ENCODE data around the gene RBM28. TPM values are rescaled to one million over a fixed set of nuclear protein-coding genes. Genes with fewer than 3 reads are reported as not detected.

Gene RBM28
- polyA plus RNA-seq, 2 of the 4 experiments (the other 2 are of a cell fraction) = 77.3 to 79.5 TPM

DNA sequence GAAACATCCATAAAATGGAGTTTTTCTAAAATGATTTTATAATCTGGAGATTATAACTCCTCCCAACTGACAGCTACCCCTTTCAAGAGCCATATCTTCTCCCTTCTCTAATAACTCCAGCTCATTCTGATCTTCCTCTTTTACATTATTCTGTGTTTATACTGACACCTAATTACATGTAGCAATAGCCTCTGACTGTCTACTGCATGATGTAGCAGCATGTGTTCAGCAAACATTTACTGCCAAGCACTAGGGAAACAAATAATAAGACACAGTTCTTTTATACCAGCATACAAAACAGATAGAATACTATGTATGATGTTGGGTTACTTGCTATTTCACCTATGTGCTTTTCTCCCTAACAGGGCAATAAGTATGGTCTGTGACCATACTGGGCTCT lies 20.7 kb downstream of the RBM28 start:
- H3K9me3 ChIP-seq = no peaks in the 10 kb centered on the region
- H3K4me3 ChIP-seq = no peak overlapping the region
- no peak for DNase-seq (ENCODE audit: low read depth in 1 of 2, low spot score in 1 of 2)
- H3K4me1 ChIP-seq = no peaks in the 10 kb centered on the region
- CTCF ChIA-PET = interaction anchor here (0.7 to 2.3 kb wide), 6 partner anchors 9 to 24 kb away, joined by 3 to 9 read pairs (median 5); no protein-coding TSS in a partner anchor
- FAIRE-seq = no peak
- no peak overlapping the region for H3K4me2 ChIP-seq
- TF ChIP-seq ESRRA (IDR thresholded peaks at IDR 0.05; ENCODE audit: borderline replicate concordance, low read length) (no peak), POLR2AphosphoS2 (conservative IDR thresholded peaks at IDR 0.05; ENCODE audit: low read length) (no peak), HOXA7 (CRISPR knock-in tag; IDR thresholded peaks at IDR 0.05) (no peak)
- TF ChIP-seq, protein P1, sequence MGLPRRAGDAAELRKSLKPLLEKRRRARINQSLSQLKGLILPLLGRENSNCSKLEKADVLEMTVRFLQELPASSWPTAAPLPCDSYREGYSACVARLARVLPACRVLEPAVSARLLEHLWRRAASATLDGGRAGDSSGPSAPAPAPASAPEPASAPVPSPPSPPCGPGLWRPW (IDR thresholded peaks at IDR 0.05) = no peak
- ATAC-seq = no peak
- POLR2A ChIA-PET = no interaction called here
- H3K27ac ChIP-seq = no peak overlapping the region

DNA sequence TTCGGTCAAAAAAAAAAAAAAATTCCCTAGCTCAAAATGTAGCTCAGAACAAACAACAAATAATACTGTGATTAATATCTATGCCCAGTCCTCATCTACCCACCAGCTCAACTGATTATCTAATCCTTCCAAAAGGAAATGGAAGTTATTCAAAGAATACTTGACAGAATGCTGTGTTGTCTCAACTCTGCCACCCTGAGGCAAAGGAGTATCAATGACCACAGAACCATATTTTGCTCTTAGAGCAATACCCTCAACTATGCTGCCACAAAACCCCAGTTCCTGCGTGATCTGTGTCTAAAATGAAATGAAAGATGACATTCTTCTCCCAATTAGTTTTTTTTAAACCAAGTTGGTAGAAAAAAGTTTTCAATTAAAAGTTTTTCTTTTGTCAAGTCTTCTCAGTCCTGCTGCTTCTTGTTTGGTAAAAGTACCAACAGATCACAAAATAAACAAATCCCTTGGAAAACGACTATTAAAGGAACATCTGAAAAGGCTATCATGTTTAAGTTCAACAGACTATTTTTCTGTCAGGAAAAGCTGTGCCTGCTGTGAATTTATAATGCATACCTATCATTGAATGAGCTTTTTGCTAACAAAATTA lies 21.6 kb downstream of the RBM28 start:
- no peak overlapping the region for H3K27ac ChIP-seq

More for the DNA sequence above, 21.6 kb downstream of the RBM28 start:
- WGBS (ENCODE audit: missing lambda C conversion rate) = 80% methylated on average over 3 of the region's 3 CpGs
- no peak overlapping the region for H3K4me3 ChIP-seq
- H3K4me1 ChIP-seq = no peaks in the 10 kb centered on the region
- ChIA-PET CTCF (interaction anchor here (0.6 to 2.3 kb wide), 9 partner anchors 9 to 1364 kb away, joined by 3 to 9 read pairs (median 4); no protein-coding TSS in a partner anchor), POLR2A (no interaction called here)
- FAIRE-seq (no peak), DNase-seq (ENCODE audit: low read depth in 1 of 2, low spot score in 1 of 2) (peak in 1 of 2 experiments; percentile 54), ATAC-seq (peak; percentile 83 to 88; a peak in 5 of 6 replicates)
- H3K9me3 ChIP-seq = no peaks in the 10 kb centered on the region
- TF ChIP-seq HEYL (CRISPR knock-in tag; IDR thresholded peaks at IDR 0.05) = no peak
- no peak for TF ChIP-seq TP53 (CRISPR knock-in tag; IDR thresholded peaks at IDR 0.05)
- peak; percentile 15; the same call in 1 of the 3 replicates for TF ChIP-seq SMC3 (IDR thresholded peaks at IDR 0.05)
- TF ChIP-seq CTCF (IDR thresholded peaks at IDR 0.05) = peak; percentile 44
- no peak for TF ChIP-seq ZNF302 (CRISPR knock-in tag; IDR thresholded peaks at IDR 0.05)
- TF ChIP-seq POLR2A (IDR thresholded peaks at IDR 0.05; ENCODE audit: low read length) = no peak
- TF ChIP-seq, protein P1 (IDR thresholded peaks at IDR 0.05) = no peak
- TF ChIP-seq HMGXB4 (CRISPR knock-in tag; IDR thresholded peaks at IDR 0.05; ENCODE audit: borderline replicate concordance) = no peak
- no peak for TF ChIP-seq CHD4 (IDR thresholded peaks at IDR 0.05; ENCODE audit: borderline replicate concordance)
- peak; percentile 33 to 47; a peak in 3 of 5 replicates for TF ChIP-seq RAD21 (conservative IDR thresholded peaks at IDR 0.05 in 1 of 2, IDR thresholded peaks at IDR 0.05 in 1 of 2)
- TF ChIP-seq EHMT2 (IDR thresholded peaks at IDR 0.05; ENCODE audit: low read depth) = no peak
- TF ChIP-seq E2F6 (IDR thresholded peaks at IDR 0.05; ENCODE audit: borderline replicate concordance, low read depth) = no peak
- TF ChIP-seq, protein P2, sequence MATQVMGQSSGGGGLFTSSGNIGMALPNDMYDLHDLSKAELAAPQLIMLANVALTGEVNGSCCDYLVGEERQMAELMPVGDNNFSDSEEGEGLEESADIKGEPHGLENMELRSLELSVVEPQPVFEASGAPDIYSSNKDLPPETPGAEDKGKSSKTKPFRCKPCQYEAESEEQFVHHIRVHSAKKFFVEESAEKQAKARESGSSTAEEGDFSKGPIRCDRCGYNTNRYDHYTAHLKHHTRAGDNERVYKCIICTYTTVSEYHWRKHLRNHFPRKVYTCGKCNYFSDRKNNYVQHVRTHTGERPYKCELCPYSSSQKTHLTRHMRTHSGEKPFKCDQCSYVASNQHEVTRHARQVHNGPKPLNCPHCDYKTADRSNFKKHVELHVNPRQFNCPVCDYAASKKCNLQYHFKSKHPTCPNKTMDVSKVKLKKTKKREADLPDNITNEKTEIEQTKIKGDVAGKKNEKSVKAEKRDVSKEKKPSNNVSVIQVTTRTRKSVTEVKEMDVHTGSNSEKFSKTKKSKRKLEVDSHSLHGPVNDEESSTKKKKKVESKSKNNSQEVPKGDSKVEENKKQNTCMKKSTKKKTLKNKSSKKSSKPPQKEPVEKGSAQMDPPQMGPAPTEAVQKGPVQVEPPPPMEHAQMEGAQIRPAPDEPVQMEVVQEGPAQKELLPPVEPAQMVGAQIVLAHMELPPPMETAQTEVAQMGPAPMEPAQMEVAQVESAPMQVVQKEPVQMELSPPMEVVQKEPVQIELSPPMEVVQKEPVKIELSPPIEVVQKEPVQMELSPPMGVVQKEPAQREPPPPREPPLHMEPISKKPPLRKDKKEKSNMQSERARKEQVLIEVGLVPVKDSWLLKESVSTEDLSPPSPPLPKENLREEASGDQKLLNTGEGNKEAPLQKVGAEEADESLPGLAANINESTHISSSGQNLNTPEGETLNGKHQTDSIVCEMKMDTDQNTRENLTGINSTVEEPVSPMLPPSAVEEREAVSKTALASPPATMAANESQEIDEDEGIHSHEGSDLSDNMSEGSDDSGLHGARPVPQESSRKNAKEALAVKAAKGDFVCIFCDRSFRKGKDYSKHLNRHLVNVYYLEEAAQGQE (IDR thresholded peaks at IDR 0.05) = no peak
- no peak overlapping the region for H3K4me2 ChIP-seq

Measured in A549 (cell line).